Measurements from ENCODE around the gene SIX5. TPM values are rescaled to one million over a fixed set of nuclear protein-coding genes. Genes with fewer than 3 reads are reported as not detected.

The SIX5 gene
- total RNA-seq, 1 experiment from 2014 or later: 14.8 TPM

Other genes starting within 250 kb of the SIX5 start
- 8.7 and 20.2 TPM in 2 replicates for gene OPA3, start 184.4 kb downstream of the SIX5 start, total RNA-seq (2014; rRNA removed; shearing (Covaris generic))
- 0.02 TPM in 1 of 2 replicates, not detected in the other for gene GPR4, start 167.0 kb downstream of the SIX5 start, total RNA-seq (2014; rRNA removed; shearing (Covaris generic))
- gene EML2, start 129.9 kb downstream of the SIX5 start, total RNA-seq (2014; rRNA removed; shearing (Covaris generic)): 8.9 and 12.7 TPM in 2 replicates
- gene GIPR, start 101.0 kb downstream of the SIX5 start, total RNA-seq (2014; rRNA removed; shearing (Covaris generic)): 0.02 and 0.32 TPM in 2 replicates
- gene SNRPD2, start 77.3 kb downstream of the SIX5 start, total RNA-seq (2014; rRNA removed; shearing (Covaris generic)): 294 and 342 TPM in 2 replicates
- gene QPCTL, start 76.6 kb downstream of the SIX5 start, total RNA-seq (2014; rRNA removed; shearing (Covaris generic)): 12.8 and 25.3 TPM in 2 replicates
- 4.4 and 6.9 TPM in 2 replicates for gene FBXO46, start 38.4 kb downstream of the SIX5 start, total RNA-seq (2014; rRNA removed; shearing (Covaris generic))
- gene MEIOSIN, start 35.8 kb downstream of the SIX5 start, total RNA-seq (2014; rRNA removed; shearing (Covaris generic)): 0.25 TPM in 1 of 2 replicates, not detected in the other
- 22.7 and 40.4 TPM in 2 replicates for gene DMPK, start 13.2 kb upstream of the SIX5 start, total RNA-seq (2014; rRNA removed; shearing (Covaris generic))
- 16.0 and 38.2 TPM in 2 replicates for gene DMWD, start 23.6 kb upstream of the SIX5 start, total RNA-seq (2014; rRNA removed; shearing (Covaris generic))
- gene RSPH6A, start 46.1 kb upstream of the SIX5 start, total RNA-seq (2014; rRNA removed; shearing (Covaris generic)): not detected in 2 replicates
- 35.9 and 36.5 TPM in 2 replicates for gene SYMPK, start 93.9 kb upstream of the SIX5 start, total RNA-seq (2014; rRNA removed; shearing (Covaris generic))
- 0.27 TPM in 1 of 2 replicates, not detected in the other for gene FOXA3, start 95.1 kb upstream of the SIX5 start, total RNA-seq (2014; rRNA removed; shearing (Covaris generic))
- gene IRF2BP1, start 116.9 kb upstream of the SIX5 start, total RNA-seq (2014; rRNA removed; shearing (Covaris generic)): 10.7 and 29.4 TPM in 2 replicates
- gene MYPOP, start 133.4 kb upstream of the SIX5 start, total RNA-seq (2014; rRNA removed; shearing (Covaris generic)): 1.0 and 4.7 TPM in 2 replicates
- not detected in 2 replicates for gene NANOS2, start 145.5 kb upstream of the SIX5 start, total RNA-seq (2014; rRNA removed; shearing (Covaris generic))
- gene NOVA2, start 204.6 kb upstream of the SIX5 start, total RNA-seq (2014; rRNA removed; shearing (Covaris generic)): 0.10 TPM in 2 replicates
- 4.0 and 7.8 TPM in 2 replicates for gene CCDC61, start 226.2 kb upstream of the SIX5 start, total RNA-seq (2014; rRNA removed; shearing (Covaris generic))

Measured in M059J (cell line).